SU-DHL-6 (cell line): ENCODE data around the gene SMOC2.

ENCODE experiments used
- CTCF ChIP-seq: fragments of 200-600 bp; sonication (generic); IDR thresholded peaks from one replicate; pipeline ENCODE4 v1.5.1; 2017; ENCODE audit warnings: antibody characterized with exemption, mild to moderate bottlenecking, low read length, moderate library complexity; ENCODE audit not compliant: insufficient read depth, poor library complexity, severe bottlenecking
- EZH2phosphoT487 ChIP-seq: fragments of 200-600 bp; sonication (generic), shearing (Covaris generic); conservative IDR thresholded peaks from 2 replicates; pipeline ENCODE4 v1.6.1; 2018; ENCODE audit warnings: mild to moderate bottlenecking, antibody characterized with exemption, low read length, moderate library complexity, mixed read lengths

- TF ChIP-seq CTCF = no peak
- no peak for TF ChIP-seq EZH2phosphoT487
Observed at GRCh38 chr6:168418711-168419121, 22.3 kb upstream of the SMOC2 start.
